OCI-LY3 (cell line): ENCODE data around the gene TMIGD3.

ENCODE experiments used
- EZH2phosphoT487 ChIP-seq: fragments of 200-600 bp; shearing (Covaris generic); IDR thresholded peaks from 2 replicates; pipeline ENCODE4 v1.6.1; 2018; ENCODE audit warnings: antibody characterized with exemption, mixed run types, low read depth
- TF ChIP-seq, protein P1 (sequence below): fragments of 200-600, 300-600 bp; sonication (generic); IDR thresholded peaks from 2 replicates; pipeline ENCODE4 v1.5.1; 2014; ENCODE audit warnings: antibody characterized with exemption, low read length, low read depth

- TF ChIP-seq, protein P1, sequence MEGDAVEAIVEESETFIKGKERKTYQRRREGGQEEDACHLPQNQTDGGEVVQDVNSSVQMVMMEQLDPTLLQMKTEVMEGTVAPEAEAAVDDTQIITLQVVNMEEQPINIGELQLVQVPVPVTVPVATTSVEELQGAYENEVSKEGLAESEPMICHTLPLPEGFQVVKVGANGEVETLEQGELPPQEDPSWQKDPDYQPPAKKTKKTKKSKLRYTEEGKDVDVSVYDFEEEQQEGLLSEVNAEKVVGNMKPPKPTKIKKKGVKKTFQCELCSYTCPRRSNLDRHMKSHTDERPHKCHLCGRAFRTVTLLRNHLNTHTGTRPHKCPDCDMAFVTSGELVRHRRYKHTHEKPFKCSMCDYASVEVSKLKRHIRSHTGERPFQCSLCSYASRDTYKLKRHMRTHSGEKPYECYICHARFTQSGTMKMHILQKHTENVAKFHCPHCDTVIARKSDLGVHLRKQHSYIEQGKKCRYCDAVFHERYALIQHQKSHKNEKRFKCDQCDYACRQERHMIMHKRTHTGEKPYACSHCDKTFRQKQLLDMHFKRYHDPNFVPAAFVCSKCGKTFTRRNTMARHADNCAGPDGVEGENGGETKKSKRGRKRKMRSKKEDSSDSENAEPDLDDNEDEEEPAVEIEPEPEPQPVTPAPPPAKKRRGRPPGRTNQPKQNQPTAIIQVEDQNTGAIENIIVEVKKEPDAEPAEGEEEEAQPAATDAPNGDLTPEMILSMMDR: no peak
- no peak for TF ChIP-seq EZH2phosphoT487
Measured at GRCh38 chr1:111444031-111444430, 59.4 kb downstream of the TMIGD3 start.
